GM12872 (cell line): ENCODE data around the gene SAC3D1.
A peak's percentile ranks its signal among the peaks of the same experiment; 100 is the strongest.

Source experiments
- CTCF ChIP-seq: IDR thresholded peaks from 3 replicates; pipeline ENCODE4 v1.5.1; 2011; ENCODE audit warnings: low read depth, mild to moderate bottlenecking, low read length, moderate library complexity; ENCODE audit not compliant: insufficient read depth

The SAC3D1 gene

GRCh38 chr11:65072631-65072966, 31.6 kb downstream of the SAC3D1 start:
- no peak for TF ChIP-seq CTCF

GRCh38 chr11:65077451-65077850, 36.4 kb downstream of the SAC3D1 start:
- TF ChIP-seq CTCF = no peak

- peak; percentile 89 for TF ChIP-seq CTCF
Measured at GRCh38 chr11:65078151-65078550, 37.1 kb downstream of the SAC3D1 start.

- TF ChIP-seq CTCF = no peak
Measured at GRCh38 chr11:65078786-65079342, 37.9 kb downstream of the SAC3D1 start.

GRCh38 chr11:65083134-65083833, 42.3 kb downstream of the SAC3D1 start:
- TF ChIP-seq CTCF = no peak

- TF ChIP-seq CTCF = no peak
Measured at GRCh38 chr11:65083834-65084597, 43.0 kb downstream of the SAC3D1 start, which contains the start of the genes CDCA5 and ZFPL1. TSS of gene CDCA5 (minus strand) at chr11:65084040. CDS start at chr11:65083978, 62 bp downstream. TSS of gene ZFPL1 (plus strand) at chr11:65084222. CDS start at chr11:65084699, 477 bp downstream.

- TF ChIP-seq CTCF = no peak
Measured at GRCh38 chr11:65084598-65085375, 43.8 kb downstream of the SAC3D1 start.
